Choroid plexus epithelial cell (primary cell): ENCODE results near the gene IRF5.
A peak's percentile ranks its signal among the peaks of the same experiment; 100 is the strongest.

Source experiments
- DNase-seq: peaks from one replicate; pipeline ENCODE4 v3.0.0-alpha.2; 2010; ENCODE audit warnings: low read depth
- H3K4me3 ChIP-seq: 2 replicates; pipeline ENCODE4 v1.5.1; 2011; ENCODE audit warnings: low read depth, mild to moderate bottlenecking, control low read depth, low read length, moderate library complexity
- CTCF ChIP-seq: conservative IDR thresholded peaks from 2 replicates; pipeline ENCODE4 v1.5.1; 2011; ENCODE audit warnings: low read depth, mild to moderate bottlenecking, control low read depth, inconsistent platforms, low read length, moderate library complexity

IRF5 gene

DNA sequence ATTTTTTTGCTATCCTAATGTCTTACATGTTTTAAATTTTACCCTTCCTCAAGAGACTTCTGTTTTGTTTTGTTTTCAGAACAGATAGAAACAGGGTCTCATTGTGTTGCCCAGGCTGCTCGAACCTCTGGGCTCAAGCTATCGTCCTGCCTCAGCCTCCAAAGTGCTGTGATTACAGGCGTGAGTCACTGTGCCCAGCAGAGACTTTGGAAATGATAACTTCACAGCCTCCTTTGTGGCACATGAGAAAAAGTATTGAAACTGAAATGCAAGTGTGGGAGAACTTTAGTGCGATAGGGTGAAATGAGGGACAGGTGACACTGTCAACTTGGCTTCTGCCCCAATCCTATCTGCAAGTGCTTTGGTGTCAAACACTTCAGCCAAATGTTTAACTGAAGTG lies 21.6 kb downstream of the IRF5 start:
- no peak for DNase-seq
- H3K4me3 ChIP-seq: no peak overlapping the region
- TF ChIP-seq CTCF: no peak

GRCh38 chr7:128961030-128961659 lies 23.4 kb downstream of the IRF5 start:
- no peak overlapping the region for H3K4me3 ChIP-seq
- DNase-seq: no peak
- TF ChIP-seq CTCF: no peak

GRCh38 chr7:128962899-128963298 lies 25.2 kb downstream of the IRF5 start:
- TF ChIP-seq CTCF: no peak
- DNase-seq: peak; percentile 31
- H3K4me3 ChIP-seq: no peak overlapping the region

- peak; percentile 48 for DNase-seq
- no peak for TF ChIP-seq CTCF
- no peak overlapping the region for H3K4me3 ChIP-seq
Measured at GRCh38 chr7:128963327-128963757, 25.6 kb downstream of the IRF5 start.

GRCh38 chr7:128968624-128969023 lies 30.9 kb downstream of the IRF5 start:
- DNase-seq: no peak
- H3K4me3 ChIP-seq: no peak overlapping the region
- no peak for TF ChIP-seq CTCF

GRCh38 chr7:128974241-128974934 lies 36.7 kb downstream of the IRF5 start:
- no peak overlapping the region for H3K4me3 ChIP-seq
- peak; percentile 20 for DNase-seq
- TF ChIP-seq CTCF: no peak

- H3K4me3 ChIP-seq: no peak overlapping the region
- no peak for TF ChIP-seq CTCF
- DNase-seq: no peak
Measured at GRCh38 chr7:128982105-128982504, 44.4 kb downstream of the IRF5 start.
